Cardiac muscle cell (in vitro differentiated cells and primary cell): ENCODE data around the gene OLFM4. TPM values are rescaled to one million over a fixed set of nuclear protein-coding genes. Genes with fewer than 3 reads are reported as not detected.

Experiments used
- DNase-seq, 2 donors: peaks; one replicate each; pipeline versions ENCODE4 v3.0.0 to v3.0.0-alpha.2; 2010 to 2017; ENCODE audit warnings: low read depth in 1 of 2, low spot score in 1 of 2
- H3K27ac ChIP-seq: fragments of 200-600 bp; sonication (generic); 2 replicates; pipeline ENCODE4 v1.5.1; 2016
- H3K27me3 ChIP-seq: fragments of 200-600 bp; sonication (generic); 2 replicates; pipeline ENCODE4 v1.6.0; 2016; ENCODE audit warnings: control low read depth
- H3K36me3 ChIP-seq: fragments of 200-600 bp; sonication (generic); 2 replicates; pipeline ENCODE4 v1.5.1; 2016; ENCODE audit warnings: control low read depth
- H3K4me1 ChIP-seq: fragments of 200-600 bp; sonication (generic); 2 replicates; pipeline ENCODE4 v1.8.1; 2017; ENCODE audit warnings: low read depth, mild to moderate bottlenecking, mixed run types
- H3K4me3 ChIP-seq: fragments of 200-600 bp; sonication (generic); 2 replicates; pipeline ENCODE4 v1.5.1; 2016; ENCODE audit warnings: mild to moderate bottlenecking
- H3K9me3 ChIP-seq: fragments of 200-600 bp; sonication (generic); 2 replicates; pipeline ENCODE4 v1.5.1; 2017; ENCODE audit warnings: low read depth, mild to moderate bottlenecking, control low read depth
- polyA plus RNA-seq: library from polyadenylated mRNA; unstranded; fragments of >200 nt; fragmentation: Nextera tagmentation; extraction: Ambion mirVana; gene quantifications from 2 replicates; pipeline ENCODE4 v1.2.1, GENCODE V29; 2016
- total RNA-seq: library from RNA; depleted of rRNA; stranded (reverse); fragments of >200 nt; gene quantifications from 2 replicates; pipeline ENCODE4 v1.2.3, GENCODE V29; 2016
- TF ChIP-seq, protein P1 (sequence below): IDR thresholded peaks from 2 replicates; pipeline ENCODE4 v1.5.1; 2012; ENCODE audit warnings: low read depth, mild to moderate bottlenecking, low read length

OLFM4 gene
- total and polyA plus RNA-seq, 2 experiments from 2014 or later = not detected

DNA sequence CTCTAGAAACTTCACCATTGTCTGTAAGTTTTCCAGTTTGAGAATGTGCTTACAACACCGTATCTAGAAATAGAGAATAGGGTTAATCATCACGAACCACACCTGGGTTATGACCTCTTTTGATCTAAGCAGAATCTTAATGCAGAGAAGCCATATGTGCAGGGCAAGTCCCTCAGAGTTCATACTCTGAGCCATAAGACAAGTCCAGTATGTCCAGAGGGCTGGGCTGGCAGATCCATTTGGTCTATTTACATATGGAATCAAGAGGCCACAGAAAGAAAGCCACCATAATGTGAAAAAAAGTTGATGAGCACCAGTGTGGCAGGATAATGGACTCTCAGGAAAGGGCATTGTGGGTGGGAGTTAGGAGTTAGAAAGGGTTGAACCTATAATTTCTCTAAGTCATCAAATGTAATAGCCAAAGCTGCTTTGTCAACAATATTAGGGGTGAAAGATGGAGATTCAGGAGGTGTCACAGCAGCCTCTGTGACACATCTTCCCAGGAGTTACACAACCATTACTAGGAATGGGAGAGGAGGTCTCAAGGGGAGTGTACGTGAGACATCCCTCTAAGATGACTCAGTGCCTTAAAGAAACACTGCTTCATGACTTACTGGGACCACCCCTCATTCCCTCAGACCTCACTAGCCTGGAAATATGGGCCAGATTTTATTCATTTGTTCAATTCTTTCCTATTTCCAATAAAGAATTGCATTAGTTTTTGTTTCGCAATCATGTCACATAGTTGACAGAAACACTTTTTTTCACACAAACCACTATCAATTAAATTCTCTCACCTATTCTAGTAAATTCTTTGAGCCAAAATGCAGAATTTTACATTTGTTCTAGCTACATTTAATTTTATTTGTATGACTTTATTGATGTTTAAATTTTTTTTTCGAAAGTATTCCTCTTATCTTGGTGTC, 30.4 kb upstream of the OLFM4 start:
- no peak for DNase-seq
- H3K4me1 ChIP-seq = no peaks in the 10 kb centered on the region
- H3K27ac ChIP-seq = no peak overlapping the region
- H3K9me3 ChIP-seq = no peaks in the 10 kb centered on the region
- no peaks in the 10 kb centered on the region for H3K27me3 ChIP-seq
- TF ChIP-seq, protein P1, sequence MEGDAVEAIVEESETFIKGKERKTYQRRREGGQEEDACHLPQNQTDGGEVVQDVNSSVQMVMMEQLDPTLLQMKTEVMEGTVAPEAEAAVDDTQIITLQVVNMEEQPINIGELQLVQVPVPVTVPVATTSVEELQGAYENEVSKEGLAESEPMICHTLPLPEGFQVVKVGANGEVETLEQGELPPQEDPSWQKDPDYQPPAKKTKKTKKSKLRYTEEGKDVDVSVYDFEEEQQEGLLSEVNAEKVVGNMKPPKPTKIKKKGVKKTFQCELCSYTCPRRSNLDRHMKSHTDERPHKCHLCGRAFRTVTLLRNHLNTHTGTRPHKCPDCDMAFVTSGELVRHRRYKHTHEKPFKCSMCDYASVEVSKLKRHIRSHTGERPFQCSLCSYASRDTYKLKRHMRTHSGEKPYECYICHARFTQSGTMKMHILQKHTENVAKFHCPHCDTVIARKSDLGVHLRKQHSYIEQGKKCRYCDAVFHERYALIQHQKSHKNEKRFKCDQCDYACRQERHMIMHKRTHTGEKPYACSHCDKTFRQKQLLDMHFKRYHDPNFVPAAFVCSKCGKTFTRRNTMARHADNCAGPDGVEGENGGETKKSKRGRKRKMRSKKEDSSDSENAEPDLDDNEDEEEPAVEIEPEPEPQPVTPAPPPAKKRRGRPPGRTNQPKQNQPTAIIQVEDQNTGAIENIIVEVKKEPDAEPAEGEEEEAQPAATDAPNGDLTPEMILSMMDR = no peak
- H3K4me3 ChIP-seq = no peak overlapping the region
- H3K36me3 ChIP-seq = no peaks in the 10 kb centered on the region

DNA sequence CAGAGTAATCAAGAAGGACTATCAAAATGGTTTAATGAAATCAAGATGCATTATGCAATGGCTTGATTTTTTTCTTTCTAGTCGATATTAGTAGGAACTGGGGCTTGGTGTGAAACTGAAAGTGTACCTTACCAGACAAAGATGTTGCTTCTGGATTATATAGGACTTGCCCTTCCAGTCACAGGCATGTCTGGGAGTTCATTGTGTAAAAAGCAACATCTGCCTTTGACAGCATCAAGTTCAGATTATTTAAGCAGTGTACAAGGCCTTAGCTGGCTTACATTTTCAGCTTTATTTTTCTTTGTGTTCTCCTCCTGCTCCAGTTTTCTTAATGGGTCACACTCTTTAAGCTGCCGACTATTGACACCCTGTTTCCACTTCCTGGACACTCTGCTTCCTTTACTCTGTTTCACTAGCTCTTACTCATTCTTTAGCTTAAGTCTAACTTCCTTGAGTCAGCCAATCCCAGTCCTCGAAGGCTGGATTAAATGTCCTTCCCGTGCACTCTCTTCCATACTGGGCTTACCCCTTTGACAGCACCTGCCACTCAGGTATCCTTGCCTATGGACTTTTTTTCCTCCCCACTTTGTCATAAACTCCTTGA, 29.4 kb upstream of the OLFM4 start:
- Histone ChIP-seq H3K27ac (no peak overlapping the region), H3K27me3 (no peaks in the 10 kb centered on the region), H3K36me3 (no peaks in the 10 kb centered on the region), H3K9me3 (no peaks in the 10 kb centered on the region), H3K4me1 (no peaks in the 10 kb centered on the region), H3K4me3 (no peak overlapping the region)
- no peak for DNase-seq
- TF ChIP-seq, protein P1 = no peak

DNA sequence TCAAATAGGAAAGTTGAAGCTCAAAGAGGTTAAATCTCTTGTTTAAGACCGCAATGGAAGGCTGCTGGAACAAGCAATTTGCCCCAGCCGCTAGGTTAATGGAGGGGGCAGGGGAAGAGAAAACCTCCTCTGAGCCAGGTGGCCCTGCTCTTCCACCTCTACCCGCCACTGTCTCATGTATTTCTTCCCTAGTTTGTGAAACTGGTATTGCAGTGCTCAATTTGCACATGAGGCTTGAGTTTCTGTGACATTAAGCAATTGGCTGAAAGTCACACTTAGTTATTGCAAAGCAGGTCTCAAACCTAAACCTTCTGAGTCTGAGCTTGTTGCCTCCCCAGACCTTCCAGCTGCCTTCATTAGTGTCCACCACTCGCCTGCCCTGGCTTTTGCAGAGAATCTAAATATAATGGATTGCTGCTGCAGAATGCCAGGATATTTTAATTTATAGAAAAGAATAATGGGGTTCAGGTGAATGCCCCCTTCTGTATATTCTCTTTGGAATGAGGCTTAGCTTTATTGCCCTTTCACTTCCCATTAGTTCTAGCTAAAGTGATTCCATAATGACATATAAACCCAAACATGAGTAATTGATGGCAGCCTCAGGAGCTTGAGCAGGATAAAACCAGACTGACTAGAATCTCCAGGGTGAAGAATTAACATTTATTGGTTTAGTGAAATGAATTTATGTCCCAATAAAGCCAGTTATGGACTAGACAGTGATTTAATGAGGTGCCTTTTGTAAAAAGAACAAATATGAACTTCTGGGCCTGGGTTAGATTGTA, 27.0 kb upstream of the OLFM4 start:
- TF ChIP-seq, protein P1 = no peak
- Histone ChIP-seq H3K27me3 (no peaks in the 10 kb centered on the region), H3K36me3 (no peaks in the 10 kb centered on the region), H3K9me3 (no peaks in the 10 kb centered on the region), H3K4me3 (no peak overlapping the region), H3K4me1 (no peaks in the 10 kb centered on the region), H3K27ac (no peak overlapping the region)
- no peak for DNase-seq

DNA sequence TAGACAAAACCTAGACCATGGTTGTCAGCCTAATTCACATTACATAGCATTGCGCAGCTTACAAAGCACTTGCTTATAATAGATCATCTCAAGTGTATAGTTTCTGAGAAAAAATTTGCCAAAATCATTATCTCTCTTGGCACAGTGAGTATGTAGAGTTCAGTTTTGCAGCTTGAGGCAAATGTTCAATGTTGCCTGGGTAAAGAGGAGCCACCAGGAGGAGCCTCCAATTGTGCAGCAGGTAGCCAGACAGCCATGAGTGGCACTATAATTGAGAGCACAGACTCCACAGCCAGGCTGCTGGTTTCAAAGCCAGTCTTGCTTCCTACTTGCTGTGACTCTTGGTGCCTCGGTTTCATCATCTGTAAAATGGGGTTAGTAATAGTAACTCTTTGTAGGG, 24.0 kb upstream of the OLFM4 start:
- Histone ChIP-seq H3K36me3 (no peaks in the 10 kb centered on the region), H3K9me3 (no peaks in the 10 kb centered on the region), H3K4me3 (no peak overlapping the region), H3K27ac (no peak overlapping the region), H3K4me1 (no peaks in the 10 kb centered on the region), H3K27me3 (no peaks in the 10 kb centered on the region)
- TF ChIP-seq, protein P1 = no peak
- DNase-seq = no peak

DNA sequence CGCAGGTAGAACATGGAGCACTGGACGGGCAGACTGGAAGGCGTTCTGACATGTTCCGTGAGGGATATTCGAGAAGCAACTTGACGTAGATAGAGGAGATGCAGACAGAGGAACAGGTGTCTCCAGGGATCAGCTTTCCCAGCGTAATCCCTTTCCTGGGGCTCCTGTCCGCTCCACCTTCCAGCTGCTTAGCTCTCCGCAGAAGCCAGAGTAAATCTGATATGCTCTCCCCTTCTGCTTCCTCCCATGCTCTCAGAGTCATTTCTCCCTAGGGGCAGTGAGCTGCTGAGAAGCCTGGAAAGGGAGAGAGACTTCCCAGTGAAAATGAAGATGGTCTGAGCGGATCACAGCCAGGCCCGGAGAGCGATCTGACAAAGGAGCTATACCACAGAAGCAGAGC, 23.0 kb upstream of the OLFM4 start:
- DNase-seq = no peak
- no peaks in the 10 kb centered on the region for H3K36me3 ChIP-seq
- no peaks in the 10 kb centered on the region for H3K4me1 ChIP-seq
- no peak overlapping the region for H3K4me3 ChIP-seq
- H3K27ac ChIP-seq = no peak overlapping the region
- H3K9me3 ChIP-seq = no peaks in the 10 kb centered on the region
- no peaks in the 10 kb centered on the region for H3K27me3 ChIP-seq
- TF ChIP-seq, protein P1 = no peak
